Endodermal cell (in vitro differentiated cells): ENCODE data around the gene COA8. TPM values are rescaled to one million over a fixed set of nuclear protein-coding genes. Genes with fewer than 3 reads are reported as not detected.

Source experiments
- DNase-seq: peaks from one replicate; pipeline ENCODE4 v3.0.0-alpha.2; 2017
- H3K27ac ChIP-seq: 2 replicates; pipeline ENCODE4 v1.5.1; 2013; ENCODE audit warnings: mild to moderate bottlenecking, low read depth, low read length, moderate library complexity
- H3K27me3 ChIP-seq: 2 replicates; pipeline ENCODE4 v1.6.1; 2013; ENCODE audit warnings: mild to moderate bottlenecking, low read length, moderate library complexity; ENCODE audit not compliant: insufficient read depth, control insufficient read depth, poor library complexity, severe bottlenecking
- H3K36me3 ChIP-seq: 2 replicates; pipeline ENCODE4 v1.7.0; 2013; ENCODE audit warnings: mild to moderate bottlenecking, low read length, moderate library complexity; ENCODE audit not compliant: control insufficient read depth, insufficient read depth
- H3K4me1 ChIP-seq: one replicate; pipeline ENCODE4 v1.7.0; 2013; ENCODE audit warnings: low read length; ENCODE audit not compliant: control insufficient read depth, insufficient read depth
- H3K4me3 ChIP-seq: 2 replicates; pipeline ENCODE4 v1.5.1; 2013; ENCODE audit warnings: mild to moderate bottlenecking, low read length, moderate library complexity
- H3K9ac ChIP-seq: 2 replicates; pipeline ENCODE4 v1.6.1; 2013; ENCODE audit warnings: mild to moderate bottlenecking, low read length, moderate library complexity; ENCODE audit not compliant: poor library complexity, severe bottlenecking; ENCODE audit errors: extremely low read depth
- H3K9me3 ChIP-seq: 2 replicates; pipeline ENCODE4 v1.6.1; 2013; ENCODE audit warnings: mild to moderate bottlenecking, low read length, moderate library complexity; ENCODE audit not compliant: control insufficient read depth
- H3K27ac Mint-ChIP-seq: 2 replicates; pipeline ENCODE4 v1.8.0; 2020; ENCODE audit warnings: mixed read lengths
- H3K27me3 Mint-ChIP-seq: 2 replicates; pipeline ENCODE4 v1.8.0; 2021; ENCODE audit warnings: mild to moderate bottlenecking, mixed read lengths; ENCODE audit not compliant: insufficient read depth
- H3K36me3 Mint-ChIP-seq: 2 replicates; pipeline ENCODE4 v1.8.0; 2020; ENCODE audit warnings: low read depth, mixed read lengths
- H3K4me1 Mint-ChIP-seq: 2 replicates; pipeline ENCODE4 v1.8.0; 2020; ENCODE audit warnings: mixed read lengths
- H3K4me3 Mint-ChIP-seq: 2 replicates; pipeline ENCODE4 v1.8.0; 2020; ENCODE audit warnings: mild to moderate bottlenecking, moderate library complexity, mixed read lengths
- H3K9me3 Mint-ChIP-seq: 2 replicates; pipeline ENCODE4 v1.8.0; 2020; ENCODE audit warnings: mild to moderate bottlenecking, mixed read lengths
- WGBS, 2 experiments: methylation state at CpG; one replicate each; pipeline versions ENCODE4 v1.1.5 to v1.1.7; 2013; ENCODE audit warnings: missing lambda C conversion rate in 2 of 2, mixed read lengths in 1 of 2; ENCODE audit not compliant: insufficient coverage in 1 of 2, insufficient read length in 1 of 2; 5-methylcytosine and 5-hydroxymethylcytosine counted together
- total RNA-seq, 2 donors: library from RNA; stranded (reverse); fragmentation: NEBNext Ultra II Directional in 1 of 2; extraction: Animal tissue kit (Norgen Biotek cat#: 25700) in 1 of 2; gene quantifications; 2 replicates in 1 of 2; 3 replicates in 1 of 2; pipeline ENCODE4 v1.2.1, GENCODE V29; 2021
- TF ChIP-seq, protein P1 (sequence below): fragments of 200-600 bp; sonication (generic); conservative IDR thresholded peaks from 2 replicates; pipeline ENCODE4 v1.5.0; 2021; ENCODE audit warnings: antibody characterized with exemption, mild to moderate bottlenecking

Gene COA8
- total RNA-seq, 2 donors from 2014 or later: 30.1 to 39.8 TPM

DNA sequence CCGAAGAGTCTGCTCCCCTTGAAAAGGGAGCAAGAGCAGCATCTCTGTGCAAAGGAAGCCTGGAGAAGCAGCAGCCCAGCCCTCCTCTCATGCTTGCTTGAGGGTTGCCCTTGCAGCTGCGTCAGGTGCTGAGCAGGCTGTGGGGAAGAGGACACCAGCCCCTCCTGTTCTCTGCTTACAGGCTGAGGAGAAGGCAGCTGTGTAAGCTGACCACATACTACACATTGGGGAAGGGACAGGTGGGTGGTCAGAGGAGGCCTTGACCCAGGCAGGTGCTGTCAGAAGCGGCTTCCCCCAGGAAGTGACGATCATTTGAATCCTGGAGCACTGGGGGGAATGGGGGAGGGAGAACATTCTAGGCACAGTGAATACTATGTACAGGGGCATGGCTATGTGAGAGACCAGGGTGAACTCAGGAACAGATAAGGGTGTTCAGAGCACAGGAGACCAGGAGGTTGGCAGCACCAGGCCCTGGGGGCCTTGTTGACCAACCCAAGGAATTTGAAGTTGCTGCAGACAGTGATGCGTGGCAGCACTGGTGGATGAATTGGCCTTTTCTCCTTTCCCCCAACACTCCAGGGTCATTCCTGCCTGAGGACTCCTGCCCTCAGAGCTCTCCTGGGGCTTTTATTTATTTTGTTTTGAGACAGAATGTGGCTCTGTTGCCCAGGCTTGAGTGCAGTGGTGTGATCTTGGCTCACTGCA lies 63.5 kb downstream of the COA8 start:
- Histone ChIP-seq H3K27ac (no peak overlapping the region), H3K4me1 (no peaks in the 10 kb centered on the region), H3K4me3 (no peak overlapping the region), H3K9me3 (no peaks in the 10 kb centered on the region), H3K9ac (no peak overlapping the region), H3K27me3 (no peaks in the 10 kb centered on the region), H3K36me3 (no peaks in the 10 kb centered on the region)
- H3K36me3 Mint-ChIP-seq: peaks cover 2% of the 10 kb centered on the region
- TF ChIP-seq, protein P1, sequence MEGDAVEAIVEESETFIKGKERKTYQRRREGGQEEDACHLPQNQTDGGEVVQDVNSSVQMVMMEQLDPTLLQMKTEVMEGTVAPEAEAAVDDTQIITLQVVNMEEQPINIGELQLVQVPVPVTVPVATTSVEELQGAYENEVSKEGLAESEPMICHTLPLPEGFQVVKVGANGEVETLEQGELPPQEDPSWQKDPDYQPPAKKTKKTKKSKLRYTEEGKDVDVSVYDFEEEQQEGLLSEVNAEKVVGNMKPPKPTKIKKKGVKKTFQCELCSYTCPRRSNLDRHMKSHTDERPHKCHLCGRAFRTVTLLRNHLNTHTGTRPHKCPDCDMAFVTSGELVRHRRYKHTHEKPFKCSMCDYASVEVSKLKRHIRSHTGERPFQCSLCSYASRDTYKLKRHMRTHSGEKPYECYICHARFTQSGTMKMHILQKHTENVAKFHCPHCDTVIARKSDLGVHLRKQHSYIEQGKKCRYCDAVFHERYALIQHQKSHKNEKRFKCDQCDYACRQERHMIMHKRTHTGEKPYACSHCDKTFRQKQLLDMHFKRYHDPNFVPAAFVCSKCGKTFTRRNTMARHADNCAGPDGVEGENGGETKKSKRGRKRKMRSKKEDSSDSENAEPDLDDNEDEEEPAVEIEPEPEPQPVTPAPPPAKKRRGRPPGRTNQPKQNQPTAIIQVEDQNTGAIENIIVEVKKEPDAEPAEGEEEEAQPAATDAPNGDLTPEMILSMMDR: no peak
- H3K27me3 Mint-ChIP-seq: peaks cover 6% of the 10 kb centered on the region
- H3K9me3 Mint-ChIP-seq: no peaks in the 10 kb centered on the region
- DNase-seq: no peak
- H3K4me3 Mint-ChIP-seq: no peak overlapping the region
- 93 to 95% methylated on average over 3 to 5 of the region's 5 CpGs for WGBS, 2 experiments
- H3K27ac Mint-ChIP-seq: peak overlapping the region; percentile 58
- H3K4me1 Mint-ChIP-seq: peaks cover 9% of the 10 kb centered on the region

DNA sequence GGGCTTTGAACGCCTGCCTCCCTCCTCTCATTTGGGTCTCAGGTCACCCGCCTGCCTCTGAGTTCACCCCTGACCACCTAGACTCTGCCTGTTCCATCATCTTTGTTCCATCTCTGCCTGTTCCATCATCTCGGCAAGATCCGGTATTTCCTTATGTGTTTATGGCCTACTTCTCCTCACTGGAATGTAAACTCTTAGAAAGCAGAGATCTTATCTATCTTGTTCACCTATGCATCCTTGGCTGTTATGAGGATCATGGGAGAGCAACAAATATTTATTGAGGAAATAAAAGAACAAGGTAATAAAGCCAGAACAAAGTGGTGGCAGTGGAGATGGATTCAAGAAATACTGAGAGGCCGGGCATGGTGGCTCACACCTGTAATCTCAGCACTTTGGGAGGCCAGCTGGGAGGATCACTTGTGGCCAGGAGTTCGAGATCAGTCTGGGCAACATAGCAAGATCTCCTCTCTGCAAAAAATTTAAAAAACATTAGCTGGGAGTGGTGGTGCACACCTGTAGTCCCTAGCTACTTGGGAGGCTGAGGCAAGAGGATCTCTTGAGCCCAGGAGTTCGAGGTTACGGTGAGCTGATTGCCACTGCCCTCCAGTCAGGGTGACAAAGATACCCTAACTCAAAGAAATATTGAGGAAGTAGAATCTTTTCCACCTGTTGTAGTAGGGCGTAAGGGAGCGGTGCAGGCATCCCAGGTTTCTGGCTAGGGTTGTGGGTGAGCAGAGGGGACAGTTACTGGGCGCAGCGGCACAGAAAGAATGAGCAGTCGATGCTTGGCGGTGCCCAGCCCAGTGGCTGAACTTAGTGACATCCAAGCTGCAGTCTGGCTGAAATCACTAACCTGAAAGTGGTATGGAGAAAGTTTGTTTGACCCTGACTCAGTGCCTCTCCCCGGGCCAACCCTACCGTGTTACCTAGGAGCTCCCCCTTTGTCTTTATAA lies 64.6 kb downstream of the COA8 start:
- H3K9me3 Mint-ChIP-seq: no peaks in the 10 kb centered on the region
- WGBS, 2 experiments: 90 to 95% methylated on average over 12 to 16 of the region's 16 CpGs
- H3K27me3 ChIP-seq: no peaks in the 10 kb centered on the region
- H3K36me3 Mint-ChIP-seq: peaks cover 5% of the 10 kb centered on the region
- no peaks in the 10 kb centered on the region for H3K9me3 ChIP-seq
- peak overlapping the region; percentile 80 for H3K4me3 Mint-ChIP-seq
- no peak for DNase-seq
- peak overlapping the region; percentile 82 for H3K27ac Mint-ChIP-seq
- H3K4me1 ChIP-seq: no peaks in the 10 kb centered on the region
- H3K4me3 ChIP-seq: no peak overlapping the region
- no peak overlapping the region for H3K9ac ChIP-seq
- H3K27me3 Mint-ChIP-seq: peaks cover 6% of the 10 kb centered on the region
- peaks cover 9% of the 10 kb centered on the region for H3K4me1 Mint-ChIP-seq
- H3K27ac ChIP-seq: no peak overlapping the region
- peaks cover 9% of the 10 kb centered on the region for H3K36me3 ChIP-seq
- TF ChIP-seq, protein P1: no peak

DNA sequence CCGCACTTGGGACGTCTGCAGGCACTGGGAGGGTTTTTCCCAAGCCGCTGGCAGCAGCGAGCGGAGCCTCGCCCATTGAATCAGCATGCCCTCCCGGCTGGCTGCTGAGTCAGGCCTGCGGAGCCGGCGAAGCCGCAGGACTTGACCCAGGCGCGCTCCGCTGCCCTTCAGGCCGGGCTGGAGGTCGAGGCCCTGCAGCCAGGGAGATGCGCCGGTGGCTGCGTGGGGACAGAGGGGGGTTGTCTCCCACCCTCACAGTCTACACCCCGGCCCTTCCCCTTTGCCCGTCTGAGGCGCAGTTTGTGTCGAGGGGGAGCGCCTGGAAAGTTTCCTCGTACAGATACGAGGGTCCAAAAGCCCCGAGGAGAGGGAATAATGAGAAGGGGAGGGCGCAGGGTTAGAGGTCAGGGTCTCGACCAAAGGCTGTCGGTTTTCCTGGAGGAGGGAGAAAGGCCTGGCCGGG lies 65.5 kb downstream of the COA8 start:
- H3K36me3 Mint-ChIP-seq: peaks cover 10% of the 10 kb centered on the region
- H3K27me3 ChIP-seq: no peaks in the 10 kb centered on the region
- H3K4me3 Mint-ChIP-seq: peak overlapping the region; percentile 80
- no peaks in the 10 kb centered on the region for H3K9me3 Mint-ChIP-seq
- no peaks in the 10 kb centered on the region for H3K4me1 ChIP-seq
- TF ChIP-seq, protein P1: no peak
- peaks cover 14% of the 10 kb centered on the region for H3K36me3 ChIP-seq
- peak overlapping the region; percentile 99 for H3K4me3 ChIP-seq
- peak; percentile 87 for DNase-seq
- peak overlapping the region; percentile 92 for H3K27ac ChIP-seq
- peak overlapping the region; percentile 95 for H3K27ac Mint-ChIP-seq
- peaks cover 6% of the 10 kb centered on the region for H3K27me3 Mint-ChIP-seq
- 23 to 30% methylated on average over 13 to 31 of the region's 31 CpGs for WGBS, 2 experiments
- H3K9ac ChIP-seq: peak overlapping the region; percentile 77
- peaks cover 13% of the 10 kb centered on the region for H3K4me1 Mint-ChIP-seq
- H3K9me3 ChIP-seq: no peaks in the 10 kb centered on the region
